Activated T-cell treated with anti-CD3 and anti-CD28 coated beads for 24 hours (primary cell): ENCODE measurements around the gene C16orf74.

ENCODE experiments used
- DNase-seq: peaks from one replicate; pipeline ENCODE4 v3.0.0-alpha.2; 2020; ENCODE audit warnings: low read depth

C16orf74 gene

GRCh38 chr16:85695196-85696128 lies 55.4 kb downstream of the C16orf74 start:
- DNase-seq: no peak

- no peak for DNase-seq
Observed at GRCh38 chr16:85690469-85691064, 60.3 kb downstream of the C16orf74 start.

- no peak for DNase-seq
Observed at GRCh38 chr16:85689950-85690320, 61.0 kb downstream of the C16orf74 start.

- no peak for DNase-seq
Observed at GRCh38 chr16:85689285-85689949, 61.5 kb downstream of the C16orf74 start.

- peak; percentile 91 for DNase-seq
Observed at GRCh38 chr16:85688586-85689284, 62.2 kb downstream of the C16orf74 start, which contains the start of gene GINS2. Gene GINS2 (minus strand): TSS chr16:85688954. CDS start chr16:85688898, 56 bp downstream.

- no peak for DNase-seq
Observed at GRCh38 chr16:85687651-85688471, 63.0 kb downstream of the C16orf74 start.

- peak; percentile 7 for DNase-seq
Observed at GRCh38 chr16:85686912-85687591, 63.8 kb downstream of the C16orf74 start.

GRCh38 chr16:85685251-85685650 lies 65.6 kb downstream of the C16orf74 start:
- no peak for DNase-seq

- DNase-seq: no peak
Observed at GRCh38 chr16:85683363-85683762, 67.5 kb downstream of the C16orf74 start.

GRCh38 chr16:85682516-85682915 lies 68.4 kb downstream of the C16orf74 start:
- no peak for DNase-seq

- no peak for DNase-seq
Observed at GRCh38 chr16:85681255-85681654, 69.6 kb downstream of the C16orf74 start.

- DNase-seq: no peak
Observed at GRCh38 chr16:85680352-85680944, 70.4 kb downstream of the C16orf74 start.

GRCh38 chr16:85679870-85680269 lies 71.0 kb downstream of the C16orf74 start:
- no peak for DNase-seq

- DNase-seq: no peak
Observed at GRCh38 chr16:85678821-85679220, 72.1 kb downstream of the C16orf74 start.

- no peak for DNase-seq
Observed at GRCh38 chr16:85678016-85678415, 72.9 kb downstream of the C16orf74 start.

GRCh38 chr16:85677383-85677967 lies 73.4 kb downstream of the C16orf74 start:
- no peak for DNase-seq

GRCh38 chr16:85676466-85676865 lies 74.4 kb downstream of the C16orf74 start:
- DNase-seq: no peak

GRCh38 chr16:85675251-85675874 lies 75.5 kb downstream of the C16orf74 start:
- DNase-seq: no peak

- no peak for DNase-seq
Observed at GRCh38 chr16:85674828-85675227, 76.1 kb downstream of the C16orf74 start.

- no peak for DNase-seq
Observed at GRCh38 chr16:85674418-85674755, 76.5 kb downstream of the C16orf74 start.
